GM18858 (cell line): ENCODE results near the gene PLD1.

ENCODE experiments used
- ATAC-seq: cut with Tn5 transposase; IDR thresholded peaks from one replicate; pipeline ENCODE4 v1.9.1; 2021; ENCODE audit not compliant: unreplicated experiment

Gene PLD1

DNA sequence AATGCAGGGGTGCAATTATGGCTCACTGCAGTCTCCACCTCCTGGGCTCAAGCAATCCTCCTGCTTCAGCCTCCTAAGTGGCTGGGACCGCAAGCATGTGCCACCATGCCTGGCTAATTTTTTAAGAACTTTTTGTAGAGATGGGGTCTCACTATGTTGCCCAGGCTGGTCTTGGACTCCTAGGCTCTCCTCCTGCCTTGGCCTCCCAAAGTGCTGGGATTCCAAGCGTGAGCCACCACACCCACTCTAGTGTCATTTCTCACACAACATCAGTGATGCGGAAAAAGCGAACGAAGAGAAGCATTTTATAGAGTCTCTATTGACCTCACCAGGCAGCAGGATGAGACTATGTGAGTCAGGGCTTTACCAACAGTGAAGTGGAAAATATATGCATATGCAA lies 137.7 kb downstream of the PLD1 start:
- ATAC-seq: no peak

- no peak for ATAC-seq
These were observed 138.2 kb downstream of the PLD1 start for GRCh38 chr3:171672124-171672523.

DNA sequence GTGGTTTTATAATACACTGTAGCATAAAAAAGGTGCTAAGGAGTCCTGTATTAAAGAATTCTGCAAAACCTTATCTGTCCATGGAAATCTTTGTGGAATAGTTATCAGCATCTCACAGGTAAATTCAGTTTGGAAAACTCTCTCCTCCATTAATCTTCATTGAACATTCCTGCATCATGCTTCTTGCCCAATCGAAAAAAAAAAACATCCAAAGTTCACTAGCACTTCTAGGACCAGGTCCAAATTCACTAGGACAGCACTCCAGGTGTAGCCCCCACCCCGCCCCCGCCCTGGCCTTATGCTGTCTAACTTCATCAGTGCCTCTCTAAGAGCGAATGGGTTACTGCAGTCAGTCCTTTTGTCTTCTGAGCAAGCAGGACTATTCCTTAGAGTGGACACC lies 138.6 kb downstream of the PLD1 start:
- ATAC-seq: no peak

DNA sequence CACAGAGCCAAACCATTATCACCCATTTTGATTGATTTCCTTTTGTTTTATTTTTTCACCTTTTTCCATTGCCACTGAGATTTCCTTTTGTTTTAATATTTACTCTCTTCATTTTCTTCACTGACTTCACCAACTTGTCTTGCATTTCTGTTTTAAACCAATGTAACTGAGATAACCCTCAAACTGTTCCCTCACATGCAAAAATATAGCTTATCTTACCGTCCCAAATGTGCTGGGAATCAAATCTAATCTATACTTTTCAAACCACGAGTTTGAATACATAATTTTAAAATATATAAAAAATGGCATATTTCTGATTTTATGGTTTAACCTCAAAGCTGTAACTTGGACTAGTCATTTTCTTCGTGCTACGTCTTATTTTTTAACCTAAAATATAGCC lies 143.8 kb downstream of the PLD1 start:
- ATAC-seq: no peak

DNA sequence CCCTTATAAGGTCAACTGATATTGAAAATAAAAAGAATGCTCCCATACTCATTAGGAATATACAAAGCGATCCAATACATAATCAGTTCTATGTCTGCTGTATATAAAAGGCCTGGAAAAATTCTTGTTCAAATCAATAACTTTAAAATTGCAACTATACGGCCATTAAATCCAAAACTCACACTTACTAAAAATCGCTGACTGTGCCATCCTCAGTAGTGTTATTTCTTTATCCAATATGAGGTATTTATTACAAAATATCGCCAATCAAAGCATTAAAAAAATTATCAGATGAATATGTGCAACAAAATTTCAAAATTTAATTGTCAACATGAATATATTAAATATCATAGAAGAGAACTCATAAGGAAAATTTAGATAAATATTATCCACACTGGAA lies 146.5 kb downstream of the PLD1 start:
- ATAC-seq: no peak

- no peak for ATAC-seq
These were observed 148.8 kb downstream of the PLD1 start for GRCh38 chr3:171661484-171661883.

DNA sequence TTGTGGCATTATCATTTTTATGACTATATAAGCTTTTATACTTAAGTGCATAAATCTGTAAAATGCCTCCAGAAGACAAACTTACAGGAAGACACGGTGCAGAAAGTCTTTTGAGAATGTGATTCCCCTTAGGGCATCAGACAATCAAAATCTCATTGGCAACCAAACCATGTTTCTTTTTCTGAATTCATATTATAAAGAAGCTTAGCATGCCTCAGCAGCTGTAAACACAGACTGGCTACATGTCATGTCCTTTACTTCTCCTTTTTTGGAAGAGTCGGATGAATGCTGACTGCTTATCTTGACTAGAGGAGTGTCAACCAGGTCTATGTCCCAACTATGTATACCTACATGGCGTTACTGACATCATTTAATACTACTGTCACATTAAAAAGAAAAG lies 150.1 kb downstream of the PLD1 start:
- ATAC-seq: no peak

- ATAC-seq: no peak
These were observed 151.4 kb downstream of the PLD1 start for GRCh38 chr3:171658841-171659240.

DNA sequence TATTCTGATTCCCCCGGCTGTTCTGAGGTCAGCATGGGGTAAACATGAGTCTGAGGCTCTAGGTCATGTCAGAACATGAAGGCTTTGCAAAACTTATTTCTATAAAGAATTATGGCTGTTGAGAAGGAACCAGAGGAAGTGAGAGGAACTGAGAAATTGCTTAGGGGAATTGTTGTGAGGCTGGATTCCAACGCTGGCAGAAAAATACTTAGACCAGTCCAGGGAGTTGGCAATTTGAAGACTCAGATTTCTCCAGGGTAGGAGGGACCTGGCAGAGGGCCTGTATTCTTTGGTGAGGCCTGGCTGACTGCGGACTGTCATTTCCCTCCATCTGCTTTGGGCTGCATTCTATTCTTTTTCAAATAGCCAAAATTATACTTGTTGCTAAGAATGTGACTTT lies 155.5 kb downstream of the PLD1 start:
- ATAC-seq: no peak

- no peak for ATAC-seq
These were observed 156.0 kb downstream of the PLD1 start for GRCh38 chr3:171654326-171654725.

DNA sequence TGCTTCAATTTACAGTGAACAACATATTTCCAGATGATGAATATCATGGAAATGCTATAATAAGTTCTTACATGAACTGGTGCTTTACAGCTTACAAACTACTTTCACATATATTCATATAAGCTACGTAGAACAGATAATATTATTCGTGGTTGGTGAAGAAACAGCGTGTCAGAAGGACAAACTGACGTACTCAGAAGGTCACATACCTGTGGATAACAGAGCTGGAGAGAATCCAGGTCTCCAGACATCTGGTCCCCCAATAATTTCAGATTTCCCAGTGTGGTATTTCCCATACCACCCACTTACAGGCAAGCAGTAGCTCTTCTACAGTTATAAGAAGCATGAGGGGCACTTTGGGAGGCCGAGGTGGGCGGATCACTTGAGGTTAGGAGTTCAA lies 156.6 kb downstream of the PLD1 start:
- no peak for ATAC-seq

DNA sequence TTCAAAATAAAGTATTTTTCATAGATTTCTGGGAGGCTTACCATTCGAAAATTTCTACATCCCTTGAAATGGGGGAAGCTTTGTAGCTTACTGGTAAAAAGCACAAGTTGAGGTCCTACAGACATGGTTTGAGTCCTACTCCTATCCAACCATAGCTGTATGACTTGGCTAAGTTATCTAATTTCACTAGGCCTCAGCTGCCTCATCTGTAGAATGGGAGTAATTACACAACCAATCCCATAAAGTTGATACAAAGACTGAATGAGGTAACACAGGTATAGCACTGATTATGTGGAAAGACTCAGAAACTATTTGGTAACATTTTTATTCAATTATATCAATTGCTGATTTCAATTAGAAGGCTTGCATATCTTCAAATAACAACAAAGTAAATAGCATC lies 157.4 kb downstream of the PLD1 start:
- ATAC-seq: no peak

- no peak for ATAC-seq
These were observed 160.2 kb downstream of the PLD1 start for GRCh38 chr3:171649911-171650592.

DNA sequence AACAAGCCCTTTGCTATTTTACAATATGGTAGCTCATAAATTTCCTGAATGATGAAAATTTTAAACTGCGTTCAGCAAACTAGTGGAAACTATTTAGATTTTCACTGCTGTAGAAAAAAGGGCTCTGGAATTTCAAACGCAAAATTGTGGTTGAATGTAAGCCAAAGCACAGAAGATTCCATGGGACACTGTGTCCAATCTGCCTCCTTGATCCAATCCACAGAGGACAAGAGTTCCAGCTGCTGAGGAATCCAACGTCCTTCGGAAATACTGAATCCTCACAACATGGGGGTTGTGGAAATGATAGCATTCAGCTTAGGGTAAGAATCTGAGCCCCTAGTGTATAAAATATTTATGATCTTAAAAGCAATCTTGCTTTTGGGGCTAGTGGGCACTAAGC lies 161.0 kb downstream of the PLD1 start:
- ATAC-seq: no peak

DNA sequence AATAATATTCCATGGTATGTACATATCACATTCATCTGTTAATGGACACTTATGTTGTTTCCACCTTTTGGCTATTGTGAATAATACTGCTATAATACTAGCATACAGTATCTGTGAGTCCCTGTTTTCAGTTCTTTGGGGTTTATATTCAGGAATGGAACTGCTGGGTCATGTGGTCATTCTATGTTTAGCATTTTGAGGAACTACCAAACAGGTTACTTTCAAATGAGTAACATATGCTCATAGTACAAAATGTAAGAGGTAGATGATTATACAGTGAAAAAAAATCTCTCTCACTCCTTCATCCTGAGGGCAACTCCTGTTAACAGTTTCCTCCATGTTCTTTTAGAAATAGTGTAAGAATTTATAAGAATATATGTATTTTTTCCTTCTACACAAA lies 162.2 kb downstream of the PLD1 start:
- no peak for ATAC-seq

- peak; percentile 40 for ATAC-seq
These were observed 163.7 kb downstream of the PLD1 start for GRCh38 chr3:171646357-171647133.

- ATAC-seq: no peak
These were observed 165.6 kb downstream of the PLD1 start for GRCh38 chr3:171644681-171645080.

- no peak for ATAC-seq
These were observed 166.6 kb downstream of the PLD1 start for GRCh38 chr3:171643681-171644080.

- ATAC-seq: no peak
These were observed 167.2 kb downstream of the PLD1 start for GRCh38 chr3:171643033-171643432.

DNA sequence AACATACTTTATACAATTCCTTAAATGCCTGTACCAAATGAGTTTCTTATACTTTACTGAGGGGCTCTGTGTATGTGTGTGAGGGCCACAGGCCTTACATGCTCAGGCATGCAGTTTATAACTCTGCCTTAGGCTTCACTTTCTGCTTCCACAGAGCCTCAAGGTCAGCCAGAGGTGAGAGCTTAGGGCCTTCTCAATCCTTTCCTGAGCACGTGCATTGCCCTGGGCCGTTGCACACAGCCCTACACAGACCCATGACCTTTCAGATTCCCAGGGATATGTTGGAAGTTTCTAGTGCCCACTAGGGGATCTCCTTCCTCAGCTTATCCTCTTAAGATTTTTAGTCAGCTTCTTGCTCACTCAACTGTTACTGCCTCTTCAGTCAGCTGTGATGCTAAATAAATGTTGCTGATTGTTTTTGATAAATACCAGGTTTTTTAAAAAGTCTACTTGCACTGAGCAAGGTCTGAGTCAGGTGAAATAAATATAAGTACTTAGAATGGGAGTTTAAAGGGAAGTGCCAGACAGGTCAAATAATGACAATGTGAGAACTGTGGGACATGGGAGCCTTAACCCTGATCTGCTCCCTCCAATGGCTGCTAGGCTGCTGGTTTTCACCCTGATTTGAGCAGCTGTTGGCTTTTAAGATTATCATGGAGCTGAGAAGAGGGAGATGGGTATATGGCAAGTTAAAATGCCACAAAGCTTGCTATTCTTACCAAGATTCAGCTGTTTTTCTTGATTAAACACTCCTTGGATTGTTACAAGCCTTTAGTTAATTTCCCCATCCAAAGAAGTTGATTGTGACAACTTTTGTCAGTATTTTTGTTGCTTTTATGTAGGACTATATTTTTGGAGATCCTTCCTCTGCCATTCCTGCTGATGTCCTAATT lies 169.5 kb downstream of the PLD1 start:
- no peak for ATAC-seq

- no peak for ATAC-seq
These were observed 173.6 kb downstream of the PLD1 start for GRCh38 chr3:171636666-171637065.

DNA sequence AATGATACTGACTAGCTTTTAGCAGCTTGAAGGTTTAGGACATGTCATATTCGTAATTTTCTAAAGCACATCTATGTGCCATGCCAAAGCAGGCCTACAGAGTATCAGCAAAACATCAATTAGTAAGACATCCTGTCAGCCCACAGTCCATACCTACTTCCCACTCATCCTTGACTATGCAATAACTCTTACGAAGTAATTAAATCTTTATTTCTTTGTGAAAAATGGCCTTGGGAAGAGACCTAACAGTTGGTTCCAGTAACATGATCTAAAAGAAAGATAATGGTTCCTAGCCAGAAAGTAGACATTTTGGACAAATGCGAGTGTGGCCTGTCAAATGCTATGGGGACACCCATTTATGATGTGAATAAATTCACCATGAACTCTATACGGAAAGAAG lies 177.5 kb downstream of the PLD1 start:
- ATAC-seq: no peak
